Measurements from ENCODE around the gene MYBBP1A.
A peak's percentile ranks its signal among the peaks of the same experiment; 100 is the strongest.

MYBBP1A gene

DNA sequence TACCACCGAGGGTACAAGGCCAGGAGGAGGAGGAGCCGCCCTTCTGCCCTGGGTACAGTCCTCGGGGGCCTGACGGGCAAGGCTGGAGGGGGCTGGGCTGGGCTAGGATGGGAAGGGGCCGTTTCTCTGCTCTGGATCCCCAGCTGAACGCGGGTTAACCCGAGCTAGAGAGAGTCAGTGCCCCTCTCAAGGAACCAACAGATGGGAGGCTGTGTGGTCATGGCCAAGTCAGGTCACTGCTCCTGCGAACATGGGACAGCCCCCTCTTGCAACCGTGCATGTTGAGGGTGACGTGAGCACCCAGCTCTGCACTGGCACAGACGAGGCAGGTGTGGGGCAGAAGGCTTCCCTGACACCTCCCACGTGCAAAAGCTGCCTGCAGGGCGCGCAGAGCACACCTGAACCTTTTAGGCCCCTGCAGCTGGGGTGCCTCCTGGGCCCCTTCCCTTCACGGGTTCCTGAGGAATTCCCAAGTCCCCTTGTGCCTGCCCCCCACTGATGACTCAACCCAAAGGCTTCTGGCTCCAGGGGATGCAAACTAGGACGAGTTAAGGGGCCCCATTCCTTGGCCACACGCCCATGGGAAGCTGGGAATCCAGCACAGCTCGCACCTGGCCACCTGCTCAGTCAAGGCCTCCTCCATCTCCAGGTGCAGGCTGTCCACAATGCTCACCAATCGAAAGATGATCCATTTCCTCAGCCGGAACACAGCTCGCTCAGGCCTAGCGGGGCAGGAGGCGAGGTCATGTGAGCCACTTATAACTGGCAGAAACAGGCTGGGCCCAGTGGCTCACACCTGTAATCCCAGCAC, 6.3 kb downstream of the MYBBP1A start:
- H2BK5ac ChIP-seq (ENCODE audit: low read depth, low read length, poor library complexity, severe bottlenecking) = no peak overlapping the region
- no peak overlapping the region for H3K23ac ChIP-seq (ENCODE audit: low read length in 2 of 2)
- no peaks in the 10 kb centered on the region for H3K9me3 ChIP-seq (ENCODE audit: control insufficient read depth, low read length)
- no peak overlapping the region for H4K91ac ChIP-seq (ENCODE audit: low read length)
- H3K14ac ChIP-seq (ENCODE audit: low read length in 2 of 2) = no peak overlapping the region
- H3K4me2 ChIP-seq (ENCODE audit: low read length, poor library complexity, severe bottlenecking) = no peak overlapping the region
- H3K18ac ChIP-seq (ENCODE audit: low read depth in 1 of 2, low read length in 2 of 2) = no peak overlapping the region
- 86% methylated on average over 24 of the region's 24 CpGs for WGBS
- H2AK5ac ChIP-seq (ENCODE audit: low read length, severe bottlenecking) = no peak overlapping the region
- peaks cover 43% of the 10 kb centered on the region for H3K79me1 ChIP-seq (replicated peaks; ENCODE audit: low read length, poor library complexity, severe bottlenecking)
- no peak overlapping the region for H2BK120ac ChIP-seq (ENCODE audit: low read depth, low read length)
- H3K4me1 ChIP-seq (ENCODE audit: control insufficient read depth, insufficient read depth, low read depth, low read length) = peaks cover 28% of the 10 kb centered on the region
- H4K8ac ChIP-seq (ENCODE audit: low read length) = no peak overlapping the region
- no peak overlapping the region for H3K9ac ChIP-seq (ENCODE audit: low read length)
- H3K4me3 ChIP-seq (ENCODE audit: insufficient read depth in 1 of 2, low read depth in 1 of 2, low read length in 2 of 2) = no peak overlapping the region
- no peak overlapping the region for H3K27ac ChIP-seq (ENCODE audit: low read length, poor library complexity, severe bottlenecking)
- no peak overlapping the region for H3K4ac ChIP-seq (ENCODE audit: low read depth in 1 of 2, low read length in 2 of 2)
- H3K36me3 ChIP-seq (ENCODE audit: control insufficient read depth in 1 of 2, insufficient read depth in 2 of 2, low read depth in 1 of 2, low read length in 2 of 2) = peaks cover 90 to 97% of the 10 kb centered on the region in 2 experiments
- no peak overlapping the region for H2BK15ac ChIP-seq (ENCODE audit: low read depth, poor library complexity, severe bottlenecking)
- H3K27me3 ChIP-seq (ENCODE audit: control insufficient read depth in 1 of 2, insufficient read depth in 1 of 2, low read length in 2 of 2) = no peaks in the 10 kb centered on the region
- no peak for DNase-seq
- H2BK12ac ChIP-seq (ENCODE audit: low read length in 2 of 2) = no peak overlapping the region
- no peak overlapping the region for H2AFZ ChIP-seq (ENCODE audit: low read depth, low read length)

DNA sequence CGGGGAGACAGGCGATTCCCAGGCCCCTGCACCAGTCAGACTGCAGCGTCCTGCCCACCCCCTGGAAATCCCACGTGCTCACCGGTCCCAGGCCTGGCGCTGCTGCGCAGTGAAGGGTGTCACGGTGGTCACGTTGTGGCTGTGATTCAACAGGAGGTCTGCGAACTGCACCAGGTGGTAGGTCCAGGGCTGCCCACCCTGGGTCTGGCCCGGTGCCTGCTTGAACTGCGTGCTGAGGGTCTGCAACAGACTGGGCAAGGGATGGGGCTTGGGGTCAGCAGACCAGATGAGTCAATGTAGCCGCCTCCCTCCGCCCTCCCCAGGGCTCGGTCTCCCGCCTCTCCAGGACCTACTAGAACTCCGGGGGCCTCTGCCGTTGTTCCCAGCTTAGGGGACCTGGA, 7.1 kb downstream of the MYBBP1A start:
- Histone ChIP-seq H2AFZ (ENCODE audit: low read depth, low read length) (no peak overlapping the region), H3K14ac (ENCODE audit: low read length in 2 of 2) (no peak overlapping the region), H2BK12ac (ENCODE audit: low read length in 2 of 2) (no peak overlapping the region), H4K91ac (ENCODE audit: low read length) (no peak overlapping the region), H3K4me2 (ENCODE audit: low read length, poor library complexity, severe bottlenecking) (no peak overlapping the region), H3K23ac (ENCODE audit: low read length in 2 of 2) (no peak overlapping the region), H4K8ac (ENCODE audit: low read length) (no peak overlapping the region), H3K9me3 (ENCODE audit: control insufficient read depth, low read length) (no peaks in the 10 kb centered on the region), H2AK5ac (ENCODE audit: low read length, severe bottlenecking) (no peak overlapping the region), H2BK120ac (ENCODE audit: low read depth, low read length) (no peak overlapping the region), H2BK15ac (ENCODE audit: low read depth, poor library complexity, severe bottlenecking) (no peak overlapping the region), H3K27ac (ENCODE audit: low read length, poor library complexity, severe bottlenecking) (no peak overlapping the region), H3K36me3 (ENCODE audit: control insufficient read depth in 1 of 2, insufficient read depth in 2 of 2, low read depth in 1 of 2, low read length in 2 of 2) (peaks cover 91 to 99% of the 10 kb centered on the region in 2 experiments), H3K9ac (ENCODE audit: low read length) (no peak overlapping the region), H3K4ac (ENCODE audit: low read depth in 1 of 2, low read length in 2 of 2) (no peak overlapping the region), H3K4me3 (ENCODE audit: insufficient read depth in 1 of 2, low read depth in 1 of 2, low read length in 2 of 2) (no peak overlapping the region), H2BK5ac (ENCODE audit: low read depth, low read length, poor library complexity, severe bottlenecking) (no peak overlapping the region), H3K4me1 (ENCODE audit: control insufficient read depth, insufficient read depth, low read depth, low read length) (peaks cover 24% of the 10 kb centered on the region), H3K79me1 (replicated peaks; ENCODE audit: low read length, poor library complexity, severe bottlenecking) (peaks cover 38% of the 10 kb centered on the region), H3K27me3 (ENCODE audit: control insufficient read depth in 1 of 2, insufficient read depth in 1 of 2, low read length in 2 of 2) (no peaks in the 10 kb centered on the region), H3K18ac (ENCODE audit: low read depth in 1 of 2, low read length in 2 of 2) (no peak overlapping the region)
- no peak for DNase-seq
- 95% methylated on average over 18 of the region's 18 CpGs for WGBS

DNA sequence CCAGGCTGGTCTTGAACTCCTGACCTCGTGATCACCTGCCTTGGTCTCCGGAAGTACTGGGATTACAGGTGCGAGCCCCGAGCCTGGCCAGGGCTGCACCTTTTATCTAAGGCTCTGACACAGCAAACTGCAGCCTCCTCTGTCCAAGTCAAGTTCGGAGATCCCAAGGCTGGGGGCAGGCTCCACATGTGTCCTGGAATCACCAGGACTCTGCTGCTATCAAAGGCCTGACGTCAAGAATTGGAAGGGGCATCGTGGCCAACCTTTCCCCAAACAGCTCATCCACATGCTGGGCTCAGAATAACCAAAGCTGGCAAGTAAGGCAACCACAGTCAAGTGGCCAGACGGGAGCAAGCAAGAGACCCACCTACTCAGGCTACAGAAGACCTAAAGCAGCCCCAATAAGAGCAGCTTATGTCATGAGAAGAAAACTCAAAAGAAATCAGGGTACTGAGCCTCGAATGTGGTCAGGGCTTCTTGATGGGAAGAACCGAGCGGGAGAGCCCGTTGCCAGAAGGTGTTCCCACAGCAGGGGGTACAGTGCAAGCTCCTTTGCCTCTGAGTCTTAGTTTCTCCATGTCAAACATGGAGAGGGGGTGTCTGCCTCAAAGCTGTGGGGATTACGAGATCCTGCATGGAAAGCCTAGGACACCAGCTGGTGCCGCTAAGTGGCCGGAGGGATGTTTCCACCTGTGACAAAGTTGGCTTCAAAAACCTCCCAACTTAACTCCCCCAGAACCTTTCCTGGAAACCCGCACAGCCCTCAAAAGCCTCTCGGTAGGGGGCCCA, 7.9 kb downstream of the MYBBP1A start:
- no peak for DNase-seq
- H4K8ac ChIP-seq (ENCODE audit: low read length) = no peak overlapping the region
- no peak overlapping the region for H3K4me3 ChIP-seq (ENCODE audit: insufficient read depth in 1 of 2, low read depth in 1 of 2, low read length in 2 of 2)
- H2AFZ ChIP-seq (ENCODE audit: low read depth, low read length) = no peak overlapping the region
- no peak overlapping the region for H2BK5ac ChIP-seq (ENCODE audit: low read depth, low read length, poor library complexity, severe bottlenecking)
- H4K91ac ChIP-seq (ENCODE audit: low read length) = no peak overlapping the region
- WGBS = 95% methylated on average over 17 of the region's 17 CpGs
- peaks cover 33% of the 10 kb centered on the region for H3K79me1 ChIP-seq (replicated peaks; ENCODE audit: low read length, poor library complexity, severe bottlenecking)
- H2BK12ac ChIP-seq (ENCODE audit: low read length in 2 of 2) = no peak overlapping the region
- no peak overlapping the region for H3K14ac ChIP-seq (ENCODE audit: low read length in 2 of 2)
- H3K4me2 ChIP-seq (ENCODE audit: low read length, poor library complexity, severe bottlenecking) = no peak overlapping the region
- no peak overlapping the region for H3K9ac ChIP-seq (ENCODE audit: low read length)
- no peaks in the 10 kb centered on the region for H3K27me3 ChIP-seq (ENCODE audit: control insufficient read depth in 1 of 2, insufficient read depth in 1 of 2, low read length in 2 of 2)
- no peak overlapping the region for H2AK5ac ChIP-seq (ENCODE audit: low read length, severe bottlenecking)
- no peaks in the 10 kb centered on the region for H3K9me3 ChIP-seq (ENCODE audit: control insufficient read depth, low read length)
- H3K36me3 ChIP-seq (ENCODE audit: control insufficient read depth in 1 of 2, insufficient read depth in 2 of 2, low read depth in 1 of 2, low read length in 2 of 2) = peaks cover 91 to 100% of the 10 kb centered on the region in 2 experiments
- peaks cover 24% of the 10 kb centered on the region for H3K4me1 ChIP-seq (ENCODE audit: control insufficient read depth, insufficient read depth, low read depth, low read length)
- no peak overlapping the region for H2BK15ac ChIP-seq (ENCODE audit: low read depth, poor library complexity, severe bottlenecking)
- H2BK120ac ChIP-seq (ENCODE audit: low read depth, low read length) = no peak overlapping the region
- H3K23ac ChIP-seq (ENCODE audit: low read length in 2 of 2) = no peak overlapping the region
- H3K18ac ChIP-seq (ENCODE audit: low read depth in 1 of 2, low read length in 2 of 2) = no peak overlapping the region
- H3K27ac ChIP-seq (ENCODE audit: low read length, poor library complexity, severe bottlenecking) = no peak overlapping the region
- H3K4ac ChIP-seq (ENCODE audit: low read depth in 1 of 2, low read length in 2 of 2) = no peak overlapping the region

DNA sequence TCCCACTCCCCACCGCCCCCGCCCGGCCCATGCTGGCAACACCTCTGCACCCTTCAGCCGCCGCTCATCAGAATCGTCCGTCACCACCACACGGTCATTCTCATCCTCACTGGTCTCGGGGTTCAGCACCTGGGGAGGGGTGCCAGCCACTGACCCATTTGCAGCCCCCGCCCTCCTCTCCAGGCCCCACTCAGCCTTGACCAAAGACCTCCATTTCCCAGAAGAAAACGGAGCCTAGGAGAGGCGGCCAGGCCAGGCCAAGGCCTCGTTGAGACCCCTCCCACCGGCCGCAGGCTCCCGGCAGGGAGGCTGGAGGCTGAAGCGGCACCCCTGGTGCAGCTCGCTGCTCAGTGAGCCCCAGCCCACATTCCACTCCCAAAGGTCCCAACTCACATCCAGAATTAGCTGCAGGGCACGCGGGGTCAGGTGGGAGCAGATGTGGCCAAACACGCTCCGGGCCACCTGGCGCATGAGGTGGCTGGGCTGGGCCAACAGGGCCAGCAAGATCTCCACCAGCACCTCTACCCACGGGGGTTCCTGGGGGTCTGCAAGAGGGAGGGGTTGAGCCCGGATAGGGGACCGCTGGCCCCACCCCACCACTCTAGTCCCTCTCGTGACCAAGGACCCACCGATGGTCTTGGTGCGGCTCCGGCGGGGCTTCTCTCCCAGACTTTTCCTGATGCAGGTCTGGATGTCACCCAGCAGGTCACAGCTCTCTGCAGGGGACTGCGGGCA, 9.8 kb downstream of the MYBBP1A start:
- Histone ChIP-seq H3K9ac (ENCODE audit: low read length) (no peak overlapping the region), H3K4ac (ENCODE audit: low read depth in 1 of 2, low read length in 2 of 2) (no peak overlapping the region), H3K79me1 (replicated peaks; ENCODE audit: low read length, poor library complexity, severe bottlenecking) (peaks cover 17% of the 10 kb centered on the region), H3K9me3 (ENCODE audit: control insufficient read depth, low read length) (no peaks in the 10 kb centered on the region), H2BK5ac (ENCODE audit: low read depth, low read length, poor library complexity, severe bottlenecking) (no peak overlapping the region), H2BK120ac (ENCODE audit: low read depth, low read length) (no peak overlapping the region), H4K8ac (ENCODE audit: low read length) (no peak overlapping the region), H2AK5ac (ENCODE audit: low read length, severe bottlenecking) (no peak overlapping the region), H2BK12ac (ENCODE audit: low read length in 2 of 2) (no peak overlapping the region), H3K27me3 (ENCODE audit: control insufficient read depth in 1 of 2, insufficient read depth in 1 of 2, low read length in 2 of 2) (no peaks in the 10 kb centered on the region), H3K18ac (ENCODE audit: low read depth in 1 of 2, low read length in 2 of 2) (no peak overlapping the region), H2BK15ac (ENCODE audit: low read depth, poor library complexity, severe bottlenecking) (peak overlapping the region; percentile 1), H3K36me3 (ENCODE audit: control insufficient read depth in 1 of 2, insufficient read depth in 2 of 2, low read depth in 1 of 2, low read length in 2 of 2) (peaks cover 93 to 100% of the 10 kb centered on the region in 2 experiments), H4K91ac (ENCODE audit: low read length) (no peak overlapping the region), H2AFZ (ENCODE audit: low read depth, low read length) (no peak overlapping the region), H3K4me2 (ENCODE audit: low read length, poor library complexity, severe bottlenecking) (no peak overlapping the region), H3K23ac (ENCODE audit: low read length in 2 of 2) (no peak overlapping the region), H3K14ac (ENCODE audit: low read length in 2 of 2) (no peak overlapping the region), H3K4me1 (ENCODE audit: control insufficient read depth, insufficient read depth, low read depth, low read length) (peaks cover 26% of the 10 kb centered on the region), H3K4me3 (ENCODE audit: insufficient read depth in 1 of 2, low read depth in 1 of 2, low read length in 2 of 2) (no peak overlapping the region), H3K27ac (ENCODE audit: low read length, poor library complexity, severe bottlenecking) (no peak overlapping the region)
- 95% methylated on average over 30 of the region's 32 CpGs for WGBS
- no peak for DNase-seq
